H1 (cell line): ENCODE data around the gene IDUA. TPM values are rescaled to one million over a fixed set of nuclear protein-coding genes. Genes with fewer than 3 reads are reported as not detected.

Source experiments
- ASH2L ChIP-seq: fragments of 200-600, 300-600 bp; sonication (generic); IDR thresholded peaks from one replicate; pipeline ENCODE4 v1.7.1; 2017; ENCODE audit warnings: low read length
- EGR1 ChIP-seq: IDR thresholded peaks from 2 replicates; pipeline ENCODE4 v1.6.1; 2011; ENCODE audit warnings: low read depth, low read length, borderline replicate concordance
- RAD21 ChIP-seq, 2 experiments: IDR thresholded peaks in 1 of 2; conservative IDR thresholded peaks in 1 of 2; 2 replicates each; pipeline ENCODE4 v1.6.1; 2011; ENCODE audit warnings: low read depth in 2 of 2, low read length in 2 of 2, improper control_type of control experiment in 1 of 2, inconsistent platforms in 1 of 2, mild to moderate bottlenecking in 1 of 2, moderate library complexity in 1 of 2
- polyA plus RNA-seq, 7 experiments: library from polyadenylated mRNA; depleted of rRNA in 3 of 7; stranded (reverse) in 5 of 7; unstranded in 2 of 7; fragments of >200 nt in 5 of 7; fragments of 200-250 nt in 2 of 7; gene quantifications; 1 replicate in 5 of 7; 2 replicates in 1 of 7; 4 replicates in 1 of 7; pipeline versions ENCODE4 v1.2.1 to v1.2.3, GENCODE V29; 2011 to 2013; ENCODE audit warnings: missing spikeins in 2 of 7, mixed read lengths in 2 of 7
- total RNA-seq: library from RNA; stranded (reverse); fragmentation: NEBNext Ultra II Directional; extraction: Animal tissue kit (Norgen Biotek cat#: 25700); gene quantifications from 2 replicates; pipeline ENCODE4 v1.2.1, GENCODE V29; 2021

The IDUA gene
- total and polyA plus RNA-seq, 2 of the 8 experiments (the other 6 are each of a cell fraction or from before 2014, with no cell fraction given): 2.8 to 4.8 TPM

DNA sequence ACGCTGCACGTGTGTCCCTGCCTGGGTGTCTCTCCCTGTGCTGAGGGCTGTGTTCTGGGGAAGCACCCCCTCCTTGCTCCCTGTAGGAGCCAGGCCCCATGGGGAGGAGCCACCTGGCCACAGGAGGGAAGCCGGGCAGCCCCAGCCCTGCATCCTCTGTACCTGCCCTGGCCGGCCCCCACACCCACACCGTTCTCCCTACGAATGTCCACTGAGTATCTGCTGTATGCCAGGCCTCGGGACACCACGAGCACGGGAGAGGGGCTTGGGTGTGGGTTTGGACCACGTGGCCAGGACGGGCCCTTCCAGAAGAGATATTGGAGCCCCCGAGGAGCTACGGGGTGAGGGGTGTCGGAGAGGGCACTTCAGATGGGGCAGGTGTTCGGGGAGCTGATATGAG, 30.9 kb downstream of the IDUA start (continued):
- no peak for TF ChIP-seq RAD21 (IDR thresholded peaks at IDR 0.05 in 1 of 2, conservative IDR thresholded peaks at IDR 0.05 in 1 of 2; ENCODE audit: low read depth in 2 of 2, low read length in 2 of 2)
- no peak for TF ChIP-seq EGR1
- no peak for TF ChIP-seq ASH2L
- TF ChIP-seq, all 59 proteins: peak for 0
